GM23248 (cell line): ENCODE results near the gene JUN.

Experiments
- EZH2 ChIP-seq: fragments of 200-600 bp; sonication (generic); IDR thresholded peaks from 2 replicates; pipeline ENCODE4 v1.6.1; 2018; ENCODE audit warnings: antibody characterized with exemption, mild to moderate bottlenecking; ENCODE audit not compliant: insufficient read depth, poor library complexity, severe bottlenecking
- EZH2phosphoT487 ChIP-seq: fragments of 200-600 bp; sonication (generic); IDR thresholded peaks from 2 replicates; pipeline ENCODE4 v1.6.1; 2018; ENCODE audit warnings: antibody characterized with exemption, moderate library complexity, mild to moderate bottlenecking, low read depth; ENCODE audit not compliant: insufficient read depth

GRCh38 chr1:58768191-58768731 lies 15.6 kb downstream of the JUN start:
- TF ChIP-seq EZH2 (no peak), EZH2phosphoT487 (no peak)
